ENCODE measurements around the gene DDX39B. TPM values are rescaled to one million over a fixed set of nuclear protein-coding genes. Genes with fewer than 3 reads are reported as not detected.

The DDX39B gene
- total and polyA plus RNA-seq, 9 of the 15 experiments (the other 6 are each of a cell fraction or from before 2014, with no cell fraction given), result 479 to 869 (median 592) TPM

GRCh38 chr6:31547727-31548543 lies 6.1 kb upstream of the DDX39B start (continued):
- TF ChIP-seq ZFP1 (CRISPR knock-in tag; IDR thresholded peaks at IDR 0.05), result no peak
- TF ChIP-seq RBM15 (IDR thresholded peaks at IDR 0.05; ENCODE audit: insufficient read depth, low read length), result no peak
- no peak for TF ChIP-seq ZNF785 (CRISPR knock-in tag; IDR thresholded peaks at IDR 0.05)
- peak; percentile 82; the same call in 1 of the 2 replicates for TF ChIP-seq STAT6 (CRISPR knock-in tag; IDR thresholded peaks at IDR 0.05)
- TF ChIP-seq GATAD2A (IDR thresholded peaks at IDR 0.05), result 0 out of 2 replicates have a peak, but pooled peaks have one; percentile 66
- TF ChIP-seq BRCA1 (IDR thresholded peaks at IDR 0.05), result no peak
- 0 out of 2 replicates have a peak, but pooled peaks have one; percentile 75 for TF ChIP-seq BRCA1 (CRISPR knock-in tag; IDR thresholded peaks at IDR 0.05)
- TF ChIP-seq HMG20A (CRISPR knock-in tag; conservative IDR thresholded peaks at IDR 0.05), result no peak
- peak; percentile 30; the same call in 1 of the 2 replicates for TF ChIP-seq NFRKB (IDR thresholded peaks at IDR 0.05; ENCODE audit: low read depth)
- no peak for TF ChIP-seq KDM2B (CRISPR knock-in tag; IDR thresholded peaks at IDR 0.05)
- peak; percentile 42; the same call in 1 of the 2 replicates for TF ChIP-seq NR4A1 (CRISPR knock-in tag; IDR thresholded peaks at IDR 0.05)
- TF ChIP-seq NR4A1 (tag; IDR thresholded peaks at IDR 0.05), result peak; percentile 75; the same call in 1 of the 2 replicates
- TF ChIP-seq L3MBTL2 (IDR thresholded peaks at IDR 0.05), result peak; percentile 61; the same call in 1 of the 2 replicates
- peak; percentile 57; the same call in 1 of the 2 replicates for TF ChIP-seq SMAD4 (CRISPR knock-in tag; conservative IDR thresholded peaks at IDR 0.05)
- TF ChIP-seq ZBTB33 (CRISPR knock-in tag; IDR thresholded peaks at IDR 0.05), result 0 out of 2 replicates have a peak, but pooled peaks have one; percentile 34
- 0 out of 2 replicates have a peak, but pooled peaks have one; percentile 0 for TF ChIP-seq MAFF (IDR thresholded peaks at IDR 0.05; ENCODE audit: low read length)
- TF ChIP-seq KDM5B (IDR thresholded peaks at IDR 0.05; ENCODE audit: insufficient replicate concordance, low read depth, low read length), result peak; percentile 41
- no peak for TF ChIP-seq PRPF4 (IDR thresholded peaks at IDR 0.05; ENCODE audit: insufficient read depth, low read depth, low read length, poor library complexity, severe bottlenecking)
- peak in 1 of 2 experiments; percentile 49; a peak in 1 of 4 replicates for TF ChIP-seq ZNF639 (CRISPR knock-in tag; conservative IDR thresholded peaks at IDR 0.05 in 1 of 2, IDR thresholded peaks at IDR 0.05 in 1 of 2)
- peak; percentile 27; the same call in 1 of the 2 replicates for TF ChIP-seq ZNF583 (CRISPR knock-in tag; IDR thresholded peaks at IDR 0.05)
- 0 out of 2 replicates have a peak, but pooled peaks have one; percentile 36 for TF ChIP-seq ZNF830 (CRISPR knock-in tag; IDR thresholded peaks at IDR 0.05)
- TF ChIP-seq JUNB (CRISPR knock-in tag; conservative IDR thresholded peaks at IDR 0.05), result no peak
